IPS-18a (cell line): ENCODE results near the gene ENG.
A peak's percentile ranks its signal among the peaks of the same experiment; 100 is the strongest.
"Not testable (repeated sequence)": the region's sequence is repeated elsewhere in the genome, so short reads cannot be mapped to it uniquely, and the experiment has no call there.

ENCODE experiments used
- H3K27ac ChIP-seq: one replicate; pipeline ENCODE4 v1.5.1; 2013; ENCODE audit warnings: low read length
- H3K27me3 ChIP-seq: one replicate; pipeline ENCODE4 v1.6.1; 2013; ENCODE audit warnings: mild to moderate bottlenecking, low read length; ENCODE audit not compliant: control insufficient read depth, insufficient read depth
- H3K36me3 ChIP-seq: one replicate; pipeline ENCODE4 v1.6.1; 2013; ENCODE audit warnings: low read depth, low read length; ENCODE audit not compliant: control insufficient read depth
- H3K4me1 ChIP-seq: one replicate; pipeline ENCODE4 v1.6.1; 2013; ENCODE audit warnings: low read depth, low read length; ENCODE audit not compliant: control insufficient read depth
- H3K4me3 ChIP-seq: one replicate; pipeline ENCODE4 v1.5.1; 2013; ENCODE audit warnings: low read length
- H3K9ac ChIP-seq: one replicate; pipeline ENCODE4 v1.6.1; 2013; ENCODE audit warnings: mild to moderate bottlenecking, low read length, moderate library complexity
- H3K9me3 ChIP-seq: one replicate; pipeline ENCODE4 v1.6.1; 2013; ENCODE audit warnings: low read depth, low read length; ENCODE audit not compliant: control insufficient read depth

ENG gene

GRCh38 chr9:127887792-127888191 is 33.3 kb upstream of the ENG start:
- no peak overlapping the region for H3K27ac ChIP-seq

GRCh38 chr9:127886401-127886972 is 32.0 kb upstream of the ENG start:
- no peak overlapping the region for H3K27ac ChIP-seq
- no peaks in the 10 kb centered on the region for H3K9me3 ChIP-seq
- H3K4me3 ChIP-seq, result no peak overlapping the region
- H3K9ac ChIP-seq, result no peak overlapping the region
- no peaks in the 10 kb centered on the region for H3K4me1 ChIP-seq
- H3K27me3 ChIP-seq, result no peaks in the 10 kb centered on the region
- H3K36me3 ChIP-seq, result peaks cover 8% of the 10 kb centered on the region

More at GRCh38 chr9:127887792-127888191, 33.3 kb upstream of the ENG start:
- Histone ChIP-seq H3K4me3 (no peak overlapping the region), H3K9me3 (no peaks in the 10 kb centered on the region), H3K9ac (no peak overlapping the region), H3K27me3 (no peaks in the 10 kb centered on the region), H3K4me1 (no peaks in the 10 kb centered on the region), H3K36me3 (peaks cover 8% of the 10 kb centered on the region)

- H3K27ac ChIP-seq, result no peak overlapping the region
Measured at GRCh38 chr9:127885508-127886281, 31.2 kb upstream of the ENG start.

GRCh38 chr9:127884976-127885490 is 30.6 kb upstream of the ENG start:
- Histone ChIP-seq H3K4me3 (no peak overlapping the region), H3K27me3 (no peaks in the 10 kb centered on the region), H3K27ac (no peak overlapping the region), H3K36me3 (peaks cover 3% of the 10 kb centered on the region), H3K4me1 (no peaks in the 10 kb centered on the region), H3K9me3 (no peaks in the 10 kb centered on the region), H3K9ac (no peak overlapping the region)

More at GRCh38 chr9:127885508-127886281, 31.2 kb upstream of the ENG start:
- Histone ChIP-seq H3K27me3 (no peaks in the 10 kb centered on the region), H3K36me3 (peaks cover 8% of the 10 kb centered on the region), H3K4me3 (no peak overlapping the region), H3K9me3 (no peaks in the 10 kb centered on the region), H3K9ac (no peak overlapping the region), H3K4me1 (no peaks in the 10 kb centered on the region)

- Histone ChIP-seq H3K36me3 (peaks cover 3% of the 10 kb centered on the region), H3K9me3 (no peaks in the 10 kb centered on the region), H3K4me3 (no peak overlapping the region), H3K27me3 (no peaks in the 10 kb centered on the region), H3K27ac (no peak overlapping the region), H3K4me1 (no peaks in the 10 kb centered on the region), H3K9ac (no peak overlapping the region)
Measured at GRCh38 chr9:127884427-127884911, 30.0 kb upstream of the ENG start.

- Histone ChIP-seq H3K36me3 (peaks cover 3% of the 10 kb centered on the region), H3K9me3 (no peaks in the 10 kb centered on the region), H3K4me1 (no peaks in the 10 kb centered on the region), H3K4me3 (no peak overlapping the region), H3K27ac (no peak overlapping the region), H3K9ac (no peak overlapping the region), H3K27me3 (no peaks in the 10 kb centered on the region)
Measured at GRCh38 chr9:127883959-127884358, 29.5 kb upstream of the ENG start.

- not testable (repeated sequence) for H3K36me3 ChIP-seq, H3K4me1 ChIP-seq, H3K9me3 ChIP-seq, H3K4me3 ChIP-seq, H3K27ac ChIP-seq, H3K9ac ChIP-seq, H3K27me3 ChIP-seq
Measured at GRCh38 chr9:127881715-127882114, 27.3 kb upstream of the ENG start.

- no peak overlapping the region for H3K4me3 ChIP-seq
- no peaks in the 10 kb centered on the region for H3K9me3 ChIP-seq
- no peaks in the 10 kb centered on the region for H3K36me3 ChIP-seq
- H3K4me1 ChIP-seq, result no peaks in the 10 kb centered on the region
- no peak overlapping the region for H3K27ac ChIP-seq
- no peak overlapping the region for H3K9ac ChIP-seq
- peaks cover 5% of the 10 kb centered on the region for H3K27me3 ChIP-seq
Measured at GRCh38 chr9:127880143-127880542, 25.7 kb upstream of the ENG start.

- no peaks in the 10 kb centered on the region for H3K4me1 ChIP-seq
- H3K36me3 ChIP-seq, result no peaks in the 10 kb centered on the region
- no peaks in the 10 kb centered on the region for H3K9me3 ChIP-seq
- no peak overlapping the region for H3K9ac ChIP-seq
- peaks cover 5% of the 10 kb centered on the region for H3K27me3 ChIP-seq
- no peak overlapping the region for H3K4me3 ChIP-seq
- no peak overlapping the region for H3K27ac ChIP-seq
Measured at GRCh38 chr9:127878652-127879390, 24.4 kb upstream of the ENG start.

- H3K27me3 ChIP-seq, result peaks cover 5% of the 10 kb centered on the region
- H3K9me3 ChIP-seq, result no peaks in the 10 kb centered on the region
- no peaks in the 10 kb centered on the region for H3K36me3 ChIP-seq
- peak overlapping the region; percentile 72 for H3K4me3 ChIP-seq
- no peak overlapping the region for H3K27ac ChIP-seq
- H3K4me1 ChIP-seq, result no peaks in the 10 kb centered on the region
- H3K9ac ChIP-seq, result peak overlapping the region; percentile 4
Measured at GRCh38 chr9:127878001-127878651, 23.7 kb upstream of the ENG start.

- Histone ChIP-seq H3K9me3 (no peaks in the 10 kb centered on the region), H3K9ac (peak within 1 kb of the TSS; percentile 12), H3K27me3 (peaks cover 5% of the 10 kb centered on the region), H3K36me3 (no peaks in the 10 kb centered on the region), H3K4me3 (peak within 1 kb of the TSS; percentile 72), H3K4me1 (no peaks in the 10 kb centered on the region), H3K27ac (no peak within 1 kb of the TSS)
Measured at GRCh38 chr9:127877566-127877998, 23.1 kb upstream of the ENG start, which contains the start of gene AK1. Gene AK1, minus strand, starts transcription at chr9:127877675. Its CDS starts 3,058 bp downstream, at chr9:127874617.
